HepG2 (cell line): ENCODE data around the gene FRMD5.

Experiments used
- CTCF ChIP-seq: sonication (generic); formaldehyde crosslinking; IDR thresholded peaks from 2 replicates; pipeline ENCODE4 v1.5.0; 2020; ENCODE audit warnings: mild to moderate bottlenecking, missing genetic modification reagents, moderate library complexity
- DNMT1 ChIP-seq: sonication (generic); formaldehyde crosslinking; IDR thresholded peaks from 2 replicates; pipeline ENCODE4 v1.5.1; 2020; ENCODE audit warnings: mild to moderate bottlenecking, missing genetic modification reagents
- DRAP1 ChIP-seq: IDR thresholded peaks from 2 replicates; pipeline ENCODE4 v1.6.1; 2016; ENCODE audit warnings: missing genetic modification reagents, missing compliant biosample characterization
- ELF3 ChIP-seq: IDR thresholded peaks from 2 replicates; pipeline ENCODE4 v1.6.1; 2016; ENCODE audit warnings: missing genetic modification reagents, missing compliant biosample characterization
- FOXP4 ChIP-seq: sonication (generic); formaldehyde crosslinking; IDR thresholded peaks from 2 replicates; pipeline ENCODE4 v1.4.0; 2020; ENCODE audit warnings: missing genetic modification reagents
- KLF11 ChIP-seq: IDR thresholded peaks from 2 replicates; pipeline ENCODE4 v1.6.1; 2016; ENCODE audit warnings: missing compliant biosample characterization
- MTA3 ChIP-seq: sonication (generic); formaldehyde crosslinking; IDR thresholded peaks from 2 replicates; pipeline ENCODE4 v1.4.0; 2020; ENCODE audit warnings: missing genetic modification reagents
- MXI1 ChIP-seq: IDR thresholded peaks from 3 replicates; pipeline ENCODE4 v1.6.1; 2012; ENCODE audit warnings: low read depth, low read length, inconsistent platforms, borderline replicate concordance
- REST ChIP-seq, 2 experiments: IDR thresholded peaks; 2 replicates each; pipeline ENCODE4 v1.6.1; 2011 to 2012; ENCODE audit warnings: low read length in 2 of 2, borderline replicate concordance in 1 of 2, low read depth in 1 of 2, mild to moderate bottlenecking in 1 of 2, moderate library complexity in 1 of 2
- SP140L ChIP-seq: sonication (generic); formaldehyde crosslinking; IDR thresholded peaks from 2 replicates; pipeline ENCODE4 v1.4.0; 2020; ENCODE audit warnings: missing genetic modification reagents, borderline replicate concordance
- USF2 ChIP-seq, 2 experiments: sonication (generic) in 1 of 2; formaldehyde crosslinking in 1 of 2; IDR thresholded peaks; 2 replicates each; pipeline versions ENCODE4 v1.5.1 to v1.6.1; 2011 to 2020; ENCODE audit warnings: borderline replicate concordance in 1 of 2, low read depth in 1 of 2, low read length in 1 of 2, mild to moderate bottlenecking in 1 of 2, missing genetic modification reagents in 1 of 2, moderate library complexity in 1 of 2
- ZNF264 ChIP-seq: sonication (generic); formaldehyde crosslinking; IDR thresholded peaks from 2 replicates; pipeline ENCODE4 v1.4.0; 2020; ENCODE audit warnings: missing genetic modification reagents

GRCh38 chr15:44038755-44039191, 156.3 kb downstream of the FRMD5 start:
- TF ChIP-seq KLF11 (no peak), CTCF (CRISPR knock-in tag) (no peak), REST (IDR thresholded peaks at IDR 0.05; ENCODE audit: borderline replicate concordance in 1 of 2, low read depth in 1 of 2, low read length in 2 of 2) (no peak), USF2 (IDR thresholded peaks at IDR 0.05; ENCODE audit: low read depth, low read length) (no peak), USF2 (CRISPR knock-in tag; IDR thresholded peaks at IDR 0.05; ENCODE audit: borderline replicate concordance) (no peak), DRAP1 (CRISPR knock-in tag) (no peak), DNMT1 (CRISPR knock-in tag) (no peak), ZNF264 (CRISPR knock-in tag) (no peak), SP140L (CRISPR knock-in tag) (no peak), FOXP4 (CRISPR knock-in tag) (no peak), ELF3 (CRISPR knock-in tag) (no peak), MXI1 (no peak), MTA3 (CRISPR knock-in tag) (no peak)
